Astrocyte (in vitro differentiated cells and primary cell): ENCODE measurements around the gene NPL. TPM values are rescaled to one million over a fixed set of nuclear protein-coding genes. Genes with fewer than 3 reads are reported as not detected.

ENCODE experiments used
- DNase-seq: peaks from one replicate; pipeline ENCODE4 v3.0.0-alpha.2; 2010; ENCODE audit warnings: low read depth
- FAIRE-seq: peaks from 2 replicates; lab custom pipeline; 2011; peaks lifted over from hg19 to GRCh38; lab: Jason Lieb, UNC
- H2AFZ ChIP-seq: 2 replicates; pipeline ENCODE4 v1.6.0; 2012; ENCODE audit warnings: low read depth, low read length, inconsistent platforms
- H3K27ac ChIP-seq: 2 replicates; pipeline ENCODE4 v1.5.1; 2011; ENCODE audit warnings: low read depth, low read length, inconsistent platforms
- H3K27me3 ChIP-seq: 2 replicates; pipeline ENCODE4 v1.6.0; 2011; ENCODE audit warnings: low read length, inconsistent platforms; ENCODE audit not compliant: insufficient read depth
- H3K36me3 ChIP-seq: 2 replicates; pipeline ENCODE4 v1.5.1; 2011; ENCODE audit warnings: low read length, inconsistent platforms; ENCODE audit not compliant: insufficient read depth
- H3K4me1 ChIP-seq: 2 replicates; pipeline ENCODE4 v1.5.1; 2011; ENCODE audit warnings: low read length, inconsistent platforms; ENCODE audit not compliant: insufficient read depth
- H3K4me2 ChIP-seq: 2 replicates; pipeline ENCODE4 v1.6.0; 2012; ENCODE audit warnings: low read length, inconsistent platforms
- H3K4me3 ChIP-seq: 2 replicates; pipeline ENCODE4 v1.5.1; 2011; ENCODE audit warnings: low read depth, mild to moderate bottlenecking, low read length, inconsistent platforms; ENCODE audit not compliant: insufficient read depth
- H3K79me2 ChIP-seq: 2 replicates; pipeline ENCODE4 v1.6.0; 2012; ENCODE audit warnings: mild to moderate bottlenecking, low read length, inconsistent platforms; ENCODE audit not compliant: insufficient read depth
- H3K9ac ChIP-seq: 2 replicates; pipeline ENCODE4 v1.6.0; 2012; ENCODE audit warnings: mild to moderate bottlenecking, low read length, inconsistent platforms
- H3K9me3 ChIP-seq: 2 replicates; pipeline ENCODE4 v1.5.1; 2012; ENCODE audit warnings: low read depth, mild to moderate bottlenecking, low read length, inconsistent platforms; ENCODE audit not compliant: insufficient read depth
- H4K20me1 ChIP-seq: 2 replicates; pipeline ENCODE4 v1.6.0; 2012; ENCODE audit warnings: low read length, inconsistent platforms; ENCODE audit not compliant: insufficient read depth
- H3K27ac Mint-ChIP-seq: one replicate; pipeline ENCODE4 v1.8.0; 2021; ENCODE audit warnings: mild to moderate bottlenecking, mixed read lengths; ENCODE audit not compliant: unreplicated experiment
- H3K27me3 Mint-ChIP-seq: one replicate; pipeline ENCODE4 v1.8.0; 2021; ENCODE audit warnings: low read depth, mixed read lengths; ENCODE audit not compliant: unreplicated experiment
- H3K36me3 Mint-ChIP-seq: one replicate; pipeline ENCODE4 v1.8.0; 2021; ENCODE audit warnings: low read depth, mixed read lengths; ENCODE audit not compliant: unreplicated experiment
- H3K4me1 Mint-ChIP-seq: one replicate; pipeline ENCODE4 v1.8.0; 2021; ENCODE audit warnings: low read depth, mixed read lengths; ENCODE audit not compliant: unreplicated experiment
- H3K4me3 Mint-ChIP-seq: one replicate; pipeline ENCODE4 v1.8.0; 2021; ENCODE audit warnings: mild to moderate bottlenecking, moderate library complexity, mixed read lengths; ENCODE audit not compliant: unreplicated experiment
- H3K9me3 Mint-ChIP-seq: one replicate; pipeline ENCODE4 v1.8.0; 2021; ENCODE audit warnings: mild to moderate bottlenecking, mixed read lengths; ENCODE audit not compliant: unreplicated experiment
- CTCF ChIP-seq: IDR thresholded peaks from 2 replicates; pipeline ENCODE4 v1.5.1; 2011; ENCODE audit warnings: low read depth, mild to moderate bottlenecking, inconsistent platforms, low read length, moderate library complexity; ENCODE audit not compliant: insufficient read depth
- EZH2 ChIP-seq: IDR thresholded peaks from 2 replicates; pipeline ENCODE4 v1.6.1; 2012; ENCODE audit warnings: mild to moderate bottlenecking, low read length, inconsistent platforms; ENCODE audit not compliant: insufficient read depth
- total RNA-seq: library from RNA; stranded (reverse); gene quantifications from 2 replicates; pipeline ENCODE4 v1.2.1, GENCODE V29; 2021

Gene NPL
- total RNA-seq, 1 donor from 2014 or later = 3.3 TPM

- H2AFZ ChIP-seq = no peak overlapping the region
- H3K79me2 ChIP-seq = no peaks in the 10 kb centered on the region
- H4K20me1 ChIP-seq = no peaks in the 10 kb centered on the region
- H3K4me2 ChIP-seq = no peak overlapping the region
- Mint-ChIP-seq H3K9me3 (no peaks in the 10 kb centered on the region), H3K27ac (no peak overlapping the region), H3K27me3 (peaks cover 8% of the 10 kb centered on the region), H3K36me3 (peaks cover 3% of the 10 kb centered on the region), H3K4me3 (no peak overlapping the region), H3K4me1 (no peaks in the 10 kb centered on the region)
- H3K27ac ChIP-seq = no peak overlapping the region
- peaks cover 6% of the 10 kb centered on the region for H3K4me1 ChIP-seq
- H3K4me3 ChIP-seq = no peak overlapping the region
- no peaks in the 10 kb centered on the region for H3K36me3 ChIP-seq
- H3K27me3 ChIP-seq = peaks cover 17% of the 10 kb centered on the region
- FAIRE-seq = no peak
- H3K9me3 ChIP-seq = no peaks in the 10 kb centered on the region
- no peak for DNase-seq
- no peak for TF ChIP-seq CTCF
- no peak for TF ChIP-seq EZH2
- H3K9ac ChIP-seq = no peak overlapping the region
Observed at GRCh38 chr1:182791281-182792179, 2.0 kb downstream of the NPL start.

- Histone ChIP-seq H3K9ac (no peak overlapping the region), H4K20me1 (no peaks in the 10 kb centered on the region), H3K4me1 (peaks cover 3% of the 10 kb centered on the region), H3K4me2 (no peak overlapping the region), H3K36me3 (no peaks in the 10 kb centered on the region), H3K4me3 (no peak overlapping the region), H3K27me3 (peaks cover 2% of the 10 kb centered on the region), H3K79me2 (no peaks in the 10 kb centered on the region), H3K9me3 (no peaks in the 10 kb centered on the region), H2AFZ (no peak overlapping the region), H3K27ac (no peak overlapping the region)
- no peaks in the 10 kb centered on the region for H3K9me3 Mint-ChIP-seq
- FAIRE-seq = no peak
- no peak overlapping the region for H3K27ac Mint-ChIP-seq
- no peaks in the 10 kb centered on the region for H3K4me1 Mint-ChIP-seq
- no peak for TF ChIP-seq CTCF
- no peak for TF ChIP-seq EZH2
- H3K4me3 Mint-ChIP-seq = no peak overlapping the region
- no peaks in the 10 kb centered on the region for H3K27me3 Mint-ChIP-seq
- peaks cover 3% of the 10 kb centered on the region for H3K36me3 Mint-ChIP-seq
- no peak for DNase-seq
Observed at GRCh38 chr1:182794091-182794490, 4.5 kb downstream of the NPL start.

DNA sequence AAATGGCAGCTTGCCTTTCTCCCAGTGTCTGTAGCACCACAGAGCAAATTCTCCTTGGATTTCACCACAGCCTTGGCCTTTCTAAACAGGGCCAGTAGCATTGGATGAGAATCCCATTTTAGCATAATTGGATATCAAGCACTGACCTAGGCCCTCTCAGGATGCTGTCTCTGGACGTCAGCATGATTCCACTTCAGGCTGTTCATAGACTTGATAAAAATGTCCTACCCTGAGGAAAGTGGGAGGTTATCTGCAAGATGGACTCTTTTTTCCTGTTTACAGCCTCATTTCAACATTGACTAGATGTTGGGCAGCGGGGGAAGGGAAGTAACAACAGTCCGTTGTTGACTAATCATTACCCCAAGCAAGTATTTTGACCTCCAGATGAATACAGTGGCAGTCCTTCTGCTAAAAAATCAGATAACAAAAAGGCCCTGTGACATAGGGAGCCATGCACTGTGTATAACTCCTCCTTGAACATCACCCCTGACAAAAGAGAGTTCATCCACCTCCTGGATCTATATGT lies 5.2 kb downstream of the NPL start:
- no peaks in the 10 kb centered on the region for H3K36me3 ChIP-seq
- H3K9me3 Mint-ChIP-seq = no peaks in the 10 kb centered on the region
- TF ChIP-seq CTCF (no peak), EZH2 (no peak)
- H3K4me1 Mint-ChIP-seq = no peaks in the 10 kb centered on the region
- H2AFZ ChIP-seq = no peak overlapping the region
- no peak overlapping the region for H3K27ac ChIP-seq
- H3K27me3 ChIP-seq = no peaks in the 10 kb centered on the region
- no peaks in the 10 kb centered on the region for H4K20me1 ChIP-seq
- no peak overlapping the region for H3K27ac Mint-ChIP-seq
- peaks cover 3% of the 10 kb centered on the region for H3K36me3 Mint-ChIP-seq
- no peak overlapping the region for H3K4me2 ChIP-seq
- H3K4me1 ChIP-seq = no peaks in the 10 kb centered on the region
- H3K9me3 ChIP-seq = no peaks in the 10 kb centered on the region
- no peak overlapping the region for H3K4me3 ChIP-seq
- no peak for FAIRE-seq
- no peak overlapping the region for H3K4me3 Mint-ChIP-seq
- H3K79me2 ChIP-seq = no peaks in the 10 kb centered on the region
- no peak for DNase-seq
- no peak overlapping the region for H3K9ac ChIP-seq
- H3K27me3 Mint-ChIP-seq = no peaks in the 10 kb centered on the region
